H9 (cell line): ENCODE measurements around the gene PAPOLA. TPM values are rescaled to one million over a fixed set of nuclear protein-coding genes. Genes with fewer than 3 reads are reported as not detected.

ENCODE experiments used
- DNase-seq: peaks from one replicate; pipeline ENCODE4 v3.0.0-alpha.2; 2017
- H2AFZ ChIP-seq: one replicate; pipeline ENCODE4 v1.6.1; 2013; ENCODE audit warnings: mild to moderate bottlenecking, low read length, control low read depth, moderate library complexity
- H2AK5ac ChIP-seq: 2 replicates; pipeline ENCODE4 v1.6.1; 2013; ENCODE audit warnings: low read length, control low read depth, mixed read lengths; ENCODE audit not compliant: insufficient read length
- H2BK120ac ChIP-seq: one replicate; pipeline ENCODE4 v1.6.1; 2013; ENCODE audit warnings: low read depth, mild to moderate bottlenecking, low read length, control low read depth, inconsistent platforms; ENCODE audit not compliant: poor library complexity, severe bottlenecking
- H2BK12ac ChIP-seq: 2 replicates; pipeline ENCODE4 v1.6.1; 2013; ENCODE audit warnings: low read length, control low read depth, mixed read lengths, low read depth; ENCODE audit not compliant: insufficient read length
- H2BK15ac ChIP-seq: 2 replicates; pipeline ENCODE4 v1.6.1; 2013; ENCODE audit warnings: low read depth, low read length, control low read depth
- H2BK20ac ChIP-seq: one replicate; pipeline ENCODE4 v1.6.1; 2013; ENCODE audit warnings: low read depth, mild to moderate bottlenecking, low read length, control low read depth, inconsistent platforms; ENCODE audit not compliant: poor library complexity, severe bottlenecking
- H2BK5ac ChIP-seq: 2 replicates; pipeline ENCODE4 v1.6.1; 2013; ENCODE audit warnings: low read length, control low read depth, mixed read lengths; ENCODE audit not compliant: insufficient read length
- H3K14ac ChIP-seq: 2 replicates; pipeline ENCODE4 v1.6.1; 2013; ENCODE audit warnings: low read length, control low read depth; ENCODE audit not compliant: insufficient read depth
- H3K18ac ChIP-seq: 2 replicates; pipeline ENCODE4 v1.6.1; 2013; ENCODE audit warnings: low read depth, mild to moderate bottlenecking, mixed read lengths, low read length, control low read depth; ENCODE audit not compliant: insufficient read length
- H3K23ac ChIP-seq: 2 replicates; pipeline ENCODE4 v1.6.1; 2013; ENCODE audit warnings: low read length, control low read depth, mixed read lengths, low read depth; ENCODE audit not compliant: insufficient read length
- H3K23me2 ChIP-seq: 2 replicates; pipeline ENCODE4 v1.6.1; 2013; ENCODE audit warnings: low read depth, mild to moderate bottlenecking, mixed read lengths, low read length, control low read depth; ENCODE audit not compliant: insufficient read length, poor library complexity, severe bottlenecking
- H3K27ac ChIP-seq: 2 replicates; pipeline ENCODE4 v1.5.1; 2013; ENCODE audit warnings: low read length, control low read depth, mixed read lengths, low read depth; ENCODE audit not compliant: insufficient read length
- H3K27me3 ChIP-seq: 2 replicates; pipeline ENCODE4 v1.6.1; 2013; ENCODE audit warnings: low read length, control low read depth, inconsistent platforms; ENCODE audit not compliant: insufficient read depth
- H3K4ac ChIP-seq: 2 replicates; pipeline ENCODE4 v1.6.1; 2013; ENCODE audit warnings: low read depth, mild to moderate bottlenecking, control low read depth, inconsistent platforms, low read length, moderate library complexity
- H3K4me1 ChIP-seq: 2 replicates; pipeline ENCODE4 v1.6.1; 2013; ENCODE audit warnings: low read length, control low read depth, inconsistent platforms; ENCODE audit not compliant: insufficient read depth
- H3K4me2 ChIP-seq: 2 replicates; pipeline ENCODE4 v1.6.1; 2013; ENCODE audit warnings: low read length, control low read depth, mixed read lengths; ENCODE audit not compliant: insufficient read length, insufficient read depth
- H3K56ac ChIP-seq: 2 replicates; pipeline ENCODE4 v1.6.1; 2013; ENCODE audit warnings: low read depth, mild to moderate bottlenecking, mixed read lengths, low read length, control low read depth; ENCODE audit not compliant: insufficient read length
- H3K79me1 ChIP-seq: 2 replicates; pipeline ENCODE4 v1.6.1; 2013; ENCODE audit warnings: low read depth, mild to moderate bottlenecking, moderate library complexity, low read length, control low read depth, inconsistent platforms; ENCODE audit not compliant: insufficient read depth, poor library complexity, severe bottlenecking
- H3K79me2 ChIP-seq: 2 replicates; pipeline ENCODE4 v1.6.1; 2013; ENCODE audit warnings: low read length, control low read depth, inconsistent platforms; ENCODE audit not compliant: insufficient read depth
- H3K9ac ChIP-seq: 2 replicates; pipeline ENCODE4 v1.6.1; 2013; ENCODE audit warnings: low read length, control low read depth, mixed read lengths; ENCODE audit not compliant: insufficient read length; ENCODE audit errors: extremely low read depth
- H3K9me3 ChIP-seq: one replicate; pipeline ENCODE4 v1.6.1; 2013; ENCODE audit warnings: low read depth, low read length, inconsistent platforms; ENCODE audit not compliant: control insufficient read depth
- H3T11ph ChIP-seq: one replicate; pipeline ENCODE4 v1.6.1; 2013; ENCODE audit warnings: mild to moderate bottlenecking, low read length, control low read depth, inconsistent platforms
- H4K20me1 ChIP-seq: one replicate; pipeline ENCODE4 v1.6.1; 2013; ENCODE audit not compliant: control insufficient read depth, insufficient read length, insufficient read depth
- H4K5ac ChIP-seq: 2 replicates; pipeline ENCODE4 v1.6.1; 2013; ENCODE audit warnings: low read depth, mild to moderate bottlenecking, mixed read lengths, low read length, control low read depth; ENCODE audit not compliant: insufficient read length
- H4K8ac ChIP-seq: replicated peaks from 2 replicates; pipeline ENCODE4 v1.6.1; 2013; ENCODE audit warnings: low read length, control low read depth, mixed read lengths, low read depth; ENCODE audit not compliant: insufficient read length
- H4K91ac ChIP-seq: 2 replicates; pipeline ENCODE4 v1.6.1; 2013; ENCODE audit warnings: low read depth, mild to moderate bottlenecking, moderate library complexity, mixed read lengths, low read length, control low read depth; ENCODE audit not compliant: insufficient read length
- H3K27ac Mint-ChIP-seq, 3 experiments: 2 replicates in 2 of 3; 3 replicates in 1 of 3; pipeline ENCODE4 v1.8.0; 2020 to 2021; ENCODE audit warnings: mixed read lengths in 3 of 3, mild to moderate bottlenecking in 1 of 3, moderate library complexity in 1 of 3
- H3K27me3 Mint-ChIP-seq: 2 replicates; pipeline ENCODE4 v1.8.0; 2021; ENCODE audit warnings: low read depth, mild to moderate bottlenecking, moderate library complexity, mixed read lengths
- H3K36me3 Mint-ChIP-seq, 3 experiments: 2 replicates in 2 of 3; 3 replicates in 1 of 3; pipeline ENCODE4 v1.8.0; 2020 to 2021; ENCODE audit warnings: low read depth in 3 of 3, mixed read lengths in 3 of 3; ENCODE audit not compliant: insufficient read depth in 1 of 3
- H3K4me1 Mint-ChIP-seq, 2 experiments: 2 replicates each; pipeline ENCODE4 v1.8.0; 2020; ENCODE audit warnings: mixed read lengths in 2 of 2
- H3K4me3 Mint-ChIP-seq, 2 experiments: 2 replicates in 1 of 2; 3 replicates in 1 of 2; pipeline ENCODE4 v1.8.0; 2020 to 2021; ENCODE audit warnings: mild to moderate bottlenecking in 2 of 2, mixed read lengths in 2 of 2, moderate library complexity in 1 of 2
- H3K9me3 Mint-ChIP-seq, 2 experiments: 2 replicates in 1 of 2; 3 replicates in 1 of 2; pipeline ENCODE4 v1.8.0; 2020; ENCODE audit warnings: mild to moderate bottlenecking in 2 of 2, mixed read lengths in 2 of 2, moderate library complexity in 1 of 2
- CTCF ChIP-seq: fragments of 200-600 bp; sonication (generic); conservative IDR thresholded peaks from 3 replicates; pipeline ENCODE4 v1.8.0; 2021; ENCODE audit warnings: antibody characterized with exemption, mild to moderate bottlenecking
- WGBS: extraction: QIAGEN DNeasy Blood & Tissue Kit; methylation state at CpG from one replicate; pipeline ENCODE4 v1.1.7; 2013; ENCODE audit warnings: missing lambda C conversion rate, low lambda C conversion rate, mixed read lengths; ENCODE audit not compliant: insufficient read length; ENCODE audit errors: extremely low coverage; 5-methylcytosine and 5-hydroxymethylcytosine counted together
- total RNA-seq: library from RNA; stranded (reverse); gene quantifications from 2 replicates; pipeline ENCODE4 v1.2.1, GENCODE V29; 2021

PAPOLA gene
- total RNA-seq, 1 experiment from 2014 or later, result 188 TPM

GRCh38 chr14:96508900-96509299 lies 6.7 kb downstream of the PAPOLA start:
- Histone ChIP-seq H4K8ac (no peak overlapping the region), H3K4me2 (no peak overlapping the region), H3K23me2 (no peaks in the 10 kb centered on the region), H4K5ac (no peak overlapping the region), H2BK120ac (no peak overlapping the region), H4K20me1 (no peaks in the 10 kb centered on the region), H3K4ac (no peak overlapping the region), H3K14ac (no peak overlapping the region), H2BK5ac (no peak overlapping the region), H2BK12ac (no peak overlapping the region), H3K27me3 (no peaks in the 10 kb centered on the region), H2BK15ac (no peak overlapping the region), H3K56ac (no peak overlapping the region), H3T11ph (no peak overlapping the region), H3K9me3 (no peaks in the 10 kb centered on the region), H3K23ac (no peak overlapping the region), H2AFZ (no peak overlapping the region), H3K18ac (no peak overlapping the region), H3K27ac (no peak overlapping the region), H3K9ac (no peak overlapping the region), H3K4me1 (no peaks in the 10 kb centered on the region; the same call in 1 of the 2 replicates), H2BK20ac (no peak overlapping the region), H2AK5ac (no peak overlapping the region), H4K91ac (no peak overlapping the region), H3K79me2 (peaks cover 70% of the 10 kb centered on the region), H3K79me1 (no peaks in the 10 kb centered on the region)
- H3K9me3 Mint-ChIP-seq, result no peaks in the 10 kb centered on the region
- no peak for DNase-seq
- no peak overlapping the region for H3K4me3 Mint-ChIP-seq
- no CpG with 5 or more reads among the region's 5 CpGs for WGBS
- H3K4me1 Mint-ChIP-seq, result peaks cover 64 to 65% of the 10 kb centered on the region in 2 experiments
- no peaks in the 10 kb centered on the region for H3K27me3 Mint-ChIP-seq
- H3K27ac Mint-ChIP-seq, result peak overlapping the region; percentile 67 to 76 (median 68); a peak in 2 of 7 replicates
- H3K36me3 Mint-ChIP-seq, result peaks cover 0 to 22% (median 3%) of the 10 kb centered on the region in 3 experiments; a peak in 5 of 7 replicates
- no peak for TF ChIP-seq CTCF
